GM20000 (cell line): ENCODE measurements around the gene ZNF280C.
"Not testable (repeated sequence)": the region's sequence is repeated elsewhere in the genome, so short reads cannot be mapped to it uniquely, and the experiment has no call there.

ENCODE experiments used
- DNase-seq: peaks from one replicate; pipeline ENCODE4 v3.0.0; 2012; ENCODE audit warnings: low spot score
- TF ChIP-seq, protein P1 (sequence below): IDR thresholded peaks from 2 replicates; pipeline ENCODE4 v1.5.1; 2012; ENCODE audit warnings: mild to moderate bottlenecking, control low read depth; ENCODE audit errors: extremely low read depth, missing control alignments

Gene ZNF280C

DNA sequence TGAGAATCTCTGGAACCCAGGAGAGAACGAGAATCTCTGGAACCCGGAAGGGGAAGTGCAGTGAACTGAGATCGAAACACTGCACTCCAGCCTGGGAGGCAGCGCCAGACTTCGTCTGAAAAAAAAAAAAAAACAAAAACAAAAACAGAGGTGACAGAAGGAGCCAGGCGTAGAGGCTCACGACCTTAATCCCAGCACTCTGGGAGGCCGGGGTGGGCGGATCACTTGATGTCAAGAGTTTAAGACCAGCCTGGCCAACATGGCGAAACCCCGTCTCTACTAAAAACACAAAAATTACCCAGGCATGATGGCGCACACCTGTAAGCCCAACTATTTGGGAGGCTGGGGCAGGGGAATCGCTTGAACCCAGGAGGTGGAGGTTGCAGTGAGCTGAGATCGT is 17.0 kb downstream of the ZNF280C start:
- DNase-seq, result no peak

DNA sequence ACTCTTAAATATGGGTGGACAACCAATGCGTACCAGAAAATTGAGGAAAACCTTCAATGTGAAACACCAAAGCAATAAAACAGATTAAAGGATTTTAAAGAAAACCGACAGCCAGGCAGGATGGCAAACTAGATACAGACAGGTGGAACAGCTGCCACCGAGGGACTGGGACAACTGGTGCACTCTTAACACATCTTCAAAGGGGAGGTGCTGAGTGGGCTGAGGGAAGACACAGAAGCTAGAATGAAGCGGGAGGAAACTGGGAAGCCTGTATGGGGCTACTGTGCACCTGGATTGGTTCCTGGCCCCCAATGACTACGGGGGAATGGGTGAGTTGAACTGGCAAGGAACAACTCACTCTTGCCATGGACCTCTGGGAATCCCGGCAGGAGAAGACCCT is 20.7 kb downstream of the ZNF280C start:
- TF ChIP-seq, protein P1, sequence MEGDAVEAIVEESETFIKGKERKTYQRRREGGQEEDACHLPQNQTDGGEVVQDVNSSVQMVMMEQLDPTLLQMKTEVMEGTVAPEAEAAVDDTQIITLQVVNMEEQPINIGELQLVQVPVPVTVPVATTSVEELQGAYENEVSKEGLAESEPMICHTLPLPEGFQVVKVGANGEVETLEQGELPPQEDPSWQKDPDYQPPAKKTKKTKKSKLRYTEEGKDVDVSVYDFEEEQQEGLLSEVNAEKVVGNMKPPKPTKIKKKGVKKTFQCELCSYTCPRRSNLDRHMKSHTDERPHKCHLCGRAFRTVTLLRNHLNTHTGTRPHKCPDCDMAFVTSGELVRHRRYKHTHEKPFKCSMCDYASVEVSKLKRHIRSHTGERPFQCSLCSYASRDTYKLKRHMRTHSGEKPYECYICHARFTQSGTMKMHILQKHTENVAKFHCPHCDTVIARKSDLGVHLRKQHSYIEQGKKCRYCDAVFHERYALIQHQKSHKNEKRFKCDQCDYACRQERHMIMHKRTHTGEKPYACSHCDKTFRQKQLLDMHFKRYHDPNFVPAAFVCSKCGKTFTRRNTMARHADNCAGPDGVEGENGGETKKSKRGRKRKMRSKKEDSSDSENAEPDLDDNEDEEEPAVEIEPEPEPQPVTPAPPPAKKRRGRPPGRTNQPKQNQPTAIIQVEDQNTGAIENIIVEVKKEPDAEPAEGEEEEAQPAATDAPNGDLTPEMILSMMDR, result no peak
- DNase-seq, result no peak

More for the DNA sequence above, 17.0 kb downstream of the ZNF280C start:
- TF ChIP-seq, protein P1, result no peak

DNA sequence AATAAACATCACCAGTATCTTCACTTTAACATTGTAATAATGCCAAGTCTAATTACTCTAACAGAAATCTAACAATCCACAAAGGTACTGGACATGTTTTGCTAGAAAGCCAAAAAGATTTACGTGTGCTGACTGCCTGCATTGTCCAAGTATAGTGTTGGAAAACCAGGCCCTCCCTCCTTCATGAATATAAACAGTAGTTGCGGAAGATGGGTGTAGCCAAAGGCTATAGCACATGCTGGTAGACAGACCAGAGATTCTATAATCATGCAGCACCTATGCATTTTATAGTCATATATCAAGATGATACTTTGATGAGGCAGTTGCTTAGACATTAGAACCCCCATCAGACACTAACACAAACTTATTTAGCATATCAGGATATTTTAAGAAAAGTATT is 22.6 kb downstream of the ZNF280C start:
- TF ChIP-seq, protein P1, result no peak
- DNase-seq, result no peak

DNA sequence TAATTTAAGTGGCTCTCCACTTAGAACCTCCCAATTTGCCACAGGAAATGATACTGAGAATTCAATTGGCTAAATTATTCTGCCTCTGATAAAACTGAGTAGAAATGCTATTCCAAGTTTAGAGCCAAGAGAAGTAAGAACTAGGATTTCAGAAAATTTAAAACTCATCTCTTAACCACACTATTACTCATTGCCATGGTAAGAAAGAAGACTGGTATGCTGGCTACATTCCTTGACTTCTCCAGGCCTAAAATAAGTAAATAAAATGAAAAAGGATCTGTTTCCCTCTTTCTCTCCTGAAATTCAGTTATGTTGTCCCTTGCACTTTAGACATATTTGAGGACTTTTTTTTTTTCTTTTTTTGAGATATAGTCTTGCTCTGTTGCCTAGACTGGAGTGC is 23.3 kb downstream of the ZNF280C start:
- TF ChIP-seq, protein P1, result no peak
- no peak for DNase-seq

DNA sequence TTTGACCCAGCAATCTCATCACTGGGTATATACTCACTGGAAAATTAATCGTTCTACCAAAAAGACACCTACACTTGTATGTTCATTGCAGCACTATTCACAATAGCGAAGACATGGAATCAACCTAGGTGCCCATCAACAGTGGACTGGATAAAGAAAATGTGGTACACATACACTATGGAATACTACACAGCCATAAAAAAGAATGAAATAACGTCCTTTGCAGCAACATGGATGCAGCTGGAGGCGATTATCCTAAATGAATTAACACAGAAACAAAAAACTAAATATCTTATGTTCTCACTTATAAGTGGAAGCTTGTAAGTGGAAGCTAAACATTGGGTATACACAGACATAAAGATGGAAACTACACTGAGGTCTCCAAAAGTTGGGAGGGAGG is 37.5 kb downstream of the ZNF280C start:
- DNase-seq, result not testable (repeated sequence)

DNA sequence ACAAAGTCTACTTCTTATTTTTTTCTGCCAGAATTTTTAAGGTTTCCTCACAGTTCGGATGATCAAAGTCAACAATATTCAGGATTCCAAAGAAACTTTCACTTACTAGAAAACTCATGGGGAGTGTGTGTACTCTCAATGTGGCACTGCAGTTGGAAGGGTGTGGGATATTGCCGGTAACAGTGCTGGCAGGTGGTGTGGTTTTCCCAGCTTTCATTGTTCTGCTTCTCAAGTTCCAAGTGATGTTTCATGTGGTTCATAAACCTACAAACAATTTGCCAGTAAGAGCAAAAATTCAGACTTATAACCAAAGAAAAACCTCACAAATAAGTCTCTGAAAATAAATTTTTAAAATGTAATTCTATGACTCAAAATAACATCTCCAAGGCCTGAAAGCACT is 39.8 kb downstream of the ZNF280C start:
- no peak for DNase-seq
- TF ChIP-seq, protein P1, result no peak

DNA sequence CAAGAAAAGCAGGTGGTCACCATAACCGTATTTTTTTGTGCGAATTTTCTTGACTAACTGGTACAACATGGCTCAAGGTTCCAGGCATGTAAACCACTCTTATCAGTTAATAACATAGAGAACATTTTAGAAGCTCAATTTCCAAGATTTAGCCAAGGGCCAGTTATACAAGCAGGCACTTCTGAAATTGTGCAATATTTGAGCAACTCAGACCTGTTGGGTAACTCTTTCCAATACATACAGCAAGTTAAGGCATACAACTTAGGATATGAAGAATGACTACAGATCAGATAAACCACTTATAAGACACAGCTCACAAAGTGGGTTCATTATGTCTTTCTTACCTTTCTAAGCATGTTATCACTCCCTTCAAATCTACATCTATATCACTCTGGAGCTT is 43.9 kb downstream of the ZNF280C start:
- TF ChIP-seq, protein P1, result no peak
- DNase-seq, result no peak

DNA sequence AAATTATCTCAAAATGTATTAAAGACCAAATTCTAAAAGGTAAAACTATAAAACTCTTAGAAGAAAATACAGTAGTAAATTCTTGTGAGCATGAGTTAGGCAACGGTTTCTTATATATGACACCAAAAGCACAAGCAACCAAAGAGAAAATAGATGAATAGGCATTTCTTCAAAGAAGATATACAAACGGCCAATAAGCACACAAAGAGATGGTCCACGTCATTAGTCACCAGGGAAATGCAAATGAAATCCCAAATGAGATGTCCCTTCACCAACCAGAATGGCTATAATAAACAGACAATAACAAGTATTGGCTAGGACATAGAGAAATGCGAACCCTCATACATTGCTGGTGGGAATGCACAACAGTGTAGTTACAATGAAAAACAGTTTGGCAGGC is 52.4 kb downstream of the ZNF280C start:
- TF ChIP-seq, protein P1, result no peak
- DNase-seq, result no peak
